K562 (cell line): ENCODE measurements around the gene RNF144A. TPM values are rescaled to one million over a fixed set of nuclear protein-coding genes. Genes with fewer than 3 reads are reported as not detected.

Experiments
- AFF4 ChIP-seq: sonication (generic); formaldehyde crosslinking; IDR thresholded peaks from 2 replicates; pipeline ENCODE4 v1.8.0; 2023; ENCODE audit warnings: mild to moderate bottlenecking, missing genetic modification reagents
- CBX3 ChIP-seq, 2 experiments: IDR thresholded peaks; 1 replicate in 1 of 2; 2 replicates in 1 of 2; pipeline ENCODE4 v1.6.1; 2012; ENCODE audit warnings: inconsistent platforms in 2 of 2, low read length in 2 of 2, borderline replicate concordance in 1 of 2, control low read depth in 1 of 2
- HDAC8 ChIP-seq: fragments of 450-650 bp; IDR thresholded peaks from 2 replicates; pipeline ENCODE4 v1.6.1; 2016; ENCODE audit warnings: mild to moderate bottlenecking, missing genetic modification characterization, moderate library complexity, missing compliant biosample characterization
- MXI1 ChIP-seq: IDR thresholded peaks from 2 replicates; pipeline ENCODE4 v1.6.1; 2011; ENCODE audit warnings: low read depth, mild to moderate bottlenecking, improper control_type of control experiment, low read length
- POLR2AphosphoS5 ChIP-seq: IDR thresholded peaks from 2 replicates; pipeline ENCODE4 v1.6.1; 2011; ENCODE audit warnings: mild to moderate bottlenecking, low read depth, low read length, moderate library complexity; ENCODE audit not compliant: control insufficient read depth, insufficient read depth
- PRMT5 ChIP-seq: sonication (generic); formaldehyde crosslinking; IDR thresholded peaks from 2 replicates; pipeline ENCODE4 v1.5.0; 2020; ENCODE audit warnings: missing genetic modification reagents
- RBM14 ChIP-seq: fragments of 200-400 bp; formaldehyde crosslinking; IDR thresholded peaks from 2 replicates; pipeline ENCODE4 v1.6.1; 2018; ENCODE audit warnings: low read depth, mild to moderate bottlenecking, low read length, moderate library complexity, borderline replicate concordance; ENCODE audit not compliant: insufficient read depth
- SAP30 ChIP-seq: fragments of 200-600 bp; sonication (generic); IDR thresholded peaks from 2 replicates; pipeline ENCODE4 v1.6.1; 2012; ENCODE audit warnings: borderline replicate concordance, low read depth, mild to moderate bottlenecking, moderate library complexity, low read length, control low read depth, inconsistent platforms; ENCODE audit not compliant: insufficient read depth, poor library complexity, severe bottlenecking
- SMARCA4 ChIP-seq: fragments of 450-650 bp; IDR thresholded peaks from 2 replicates; pipeline ENCODE4 v1.6.1; 2016
- STAT5B ChIP-seq: fragments of 250-450 bp; sonication (Bioruptor Pico); IDR thresholded peaks from 2 replicates; pipeline ENCODE4 v1.8.0; 2021; ENCODE audit warnings: mild to moderate bottlenecking, inconsistent platforms
- ZNF217 ChIP-seq: sonication (generic); formaldehyde crosslinking; IDR thresholded peaks from 2 replicates; pipeline ENCODE4 v1.8.0; 2022; ENCODE audit warnings: mild to moderate bottlenecking, missing genetic modification reagents
- ZNF277 ChIP-seq: fragments of 250-450 bp; sonication (Bioruptor Pico); IDR thresholded peaks from 2 replicates; pipeline ENCODE4 v1.8.0; 2022; ENCODE audit warnings: inconsistent platforms, mild to moderate bottlenecking, moderate library complexity, borderline replicate concordance
- ZNF408 ChIP-seq: fragments of 250-450 bp; sonication (Bioruptor Pico); IDR thresholded peaks from 2 replicates; pipeline ENCODE4 v1.4.0; 2020; ENCODE audit warnings: low read depth, mild to moderate bottlenecking, moderate library complexity
- ZNF551 ChIP-seq: fragments of 250-450 bp; sonication (Bioruptor Pico); IDR thresholded peaks from 2 replicates; pipeline ENCODE4 v1.5.0; 2021; ENCODE audit warnings: mild to moderate bottlenecking, moderate library complexity
- polyA plus RNA-seq, 8 experiments: library from polyadenylated mRNA; depleted of rRNA in 4 of 8; stranded (reverse) in 5 of 8; unstranded in 3 of 8; fragments of >200 nt; fragmentation: Nextera tagmentation in 2 of 8; fragmentation: Illumina TruSeq in 1 of 8; extraction: Ambion mirVana in 2 of 8; extraction: Trizol in 1 of 8; gene quantifications; 2 replicates each; pipeline versions ENCODE4 v1.2.1 to v1.2.3, GENCODE V29; 2011 to 2014; ENCODE audit warnings: inconsistent platforms in 1 of 8, missing spikeins in 1 of 8
- total RNA-seq, 7 experiments: library from RNA; depleted of rRNA in 6 of 7; stranded (reverse); fragments of >200 nt in 6 of 7; fragmentation: Illumina TruSeq in 2 of 7; extraction: Trizol in 2 of 7; gene quantifications; 2 replicates each; pipeline versions ENCODE4 v1.2.1 to v1.2.3, GENCODE V29; 2011 to 2021; ENCODE audit warnings: low replicate concordance in 1 of 7
- TF ChIP-seq, protein P1 (sequence below), 2 experiments: fragments of 450-650 bp in 1 of 2; sonication (generic) in 1 of 2; formaldehyde crosslinking in 1 of 2; IDR thresholded peaks in 1 of 2; conservative IDR thresholded peaks in 1 of 2; 2 replicates each; pipeline versions ENCODE4 v1.6.1 to v1.8.1; 2016 to 2023; ENCODE audit warnings: mild to moderate bottlenecking in 2 of 2, moderate library complexity in 2 of 2, inconsistent platforms in 1 of 2, missing genetic modification reagents in 1 of 2
- TF ChIP-seq, protein P2 (sequence below), 2 experiments: fragments of 150-350 bp in 1 of 2; IDR thresholded peaks; 2 replicates each; pipeline ENCODE4 v1.6.1; 2012 to 2016; ENCODE audit warnings: low read depth in 2 of 2, low read length in 2 of 2, mild to moderate bottlenecking in 1 of 2, moderate library complexity in 1 of 2

Gene RNF144A
- total and polyA plus RNA-seq, 9 of the 15 experiments (the other 6 are each of a cell fraction or from before 2014, with no cell fraction given), result 0.96 to 11.3 (median 6.2) TPM

DNA sequence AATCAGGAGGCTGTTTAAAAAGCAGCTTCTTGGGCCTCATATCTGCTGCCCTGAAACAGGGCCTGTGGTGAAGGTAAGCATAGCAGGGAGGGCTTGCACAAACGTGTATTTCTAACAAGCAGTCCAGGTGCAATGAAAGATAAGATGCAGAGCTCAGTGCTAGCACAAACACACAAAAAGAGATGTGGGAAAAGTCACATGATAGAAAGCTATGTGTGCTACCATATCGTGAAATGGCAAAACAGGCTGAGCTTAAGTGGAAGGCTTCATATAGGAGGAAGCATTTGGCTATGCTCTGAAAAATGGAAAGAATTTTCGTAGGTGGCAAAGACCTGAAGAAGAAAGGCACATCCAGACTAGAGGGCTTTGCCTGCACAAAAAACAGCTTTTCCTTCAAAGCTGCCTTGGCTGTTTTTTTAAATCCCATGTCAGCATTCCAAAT, 29.4 kb upstream of the RNF144A start (continued):
- TF ChIP-seq RBM14, result no peak
- no peak for TF ChIP-seq AFF4 (CRISPR knock-in tag)
- no peak for TF ChIP-seq ZNF551 (CRISPR knock-in tag)
- no peak for TF ChIP-seq ZNF277
- TF ChIP-seq, protein P1, sequence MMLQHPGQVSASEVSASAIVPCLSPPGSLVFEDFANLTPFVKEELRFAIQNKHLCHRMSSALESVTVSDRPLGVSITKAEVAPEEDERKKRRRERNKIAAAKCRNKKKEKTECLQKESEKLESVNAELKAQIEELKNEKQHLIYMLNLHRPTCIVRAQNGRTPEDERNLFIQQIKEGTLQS (IDR thresholded peaks at IDR 0.05), result no peak
- TF ChIP-seq, protein P1 (CRISPR knock-in tag; conservative IDR thresholded peaks at IDR 0.05), result 0 out of 2 replicates have a peak, but pooled peaks have one; percentile 54
- no peak for TF ChIP-seq HDAC8 (tag)
- no peak for TF ChIP-seq SAP30
- TF ChIP-seq ZNF217 (CRISPR knock-in tag), result no peak
- TF ChIP-seq STAT5B, result no peak
- TF ChIP-seq, protein P2, sequence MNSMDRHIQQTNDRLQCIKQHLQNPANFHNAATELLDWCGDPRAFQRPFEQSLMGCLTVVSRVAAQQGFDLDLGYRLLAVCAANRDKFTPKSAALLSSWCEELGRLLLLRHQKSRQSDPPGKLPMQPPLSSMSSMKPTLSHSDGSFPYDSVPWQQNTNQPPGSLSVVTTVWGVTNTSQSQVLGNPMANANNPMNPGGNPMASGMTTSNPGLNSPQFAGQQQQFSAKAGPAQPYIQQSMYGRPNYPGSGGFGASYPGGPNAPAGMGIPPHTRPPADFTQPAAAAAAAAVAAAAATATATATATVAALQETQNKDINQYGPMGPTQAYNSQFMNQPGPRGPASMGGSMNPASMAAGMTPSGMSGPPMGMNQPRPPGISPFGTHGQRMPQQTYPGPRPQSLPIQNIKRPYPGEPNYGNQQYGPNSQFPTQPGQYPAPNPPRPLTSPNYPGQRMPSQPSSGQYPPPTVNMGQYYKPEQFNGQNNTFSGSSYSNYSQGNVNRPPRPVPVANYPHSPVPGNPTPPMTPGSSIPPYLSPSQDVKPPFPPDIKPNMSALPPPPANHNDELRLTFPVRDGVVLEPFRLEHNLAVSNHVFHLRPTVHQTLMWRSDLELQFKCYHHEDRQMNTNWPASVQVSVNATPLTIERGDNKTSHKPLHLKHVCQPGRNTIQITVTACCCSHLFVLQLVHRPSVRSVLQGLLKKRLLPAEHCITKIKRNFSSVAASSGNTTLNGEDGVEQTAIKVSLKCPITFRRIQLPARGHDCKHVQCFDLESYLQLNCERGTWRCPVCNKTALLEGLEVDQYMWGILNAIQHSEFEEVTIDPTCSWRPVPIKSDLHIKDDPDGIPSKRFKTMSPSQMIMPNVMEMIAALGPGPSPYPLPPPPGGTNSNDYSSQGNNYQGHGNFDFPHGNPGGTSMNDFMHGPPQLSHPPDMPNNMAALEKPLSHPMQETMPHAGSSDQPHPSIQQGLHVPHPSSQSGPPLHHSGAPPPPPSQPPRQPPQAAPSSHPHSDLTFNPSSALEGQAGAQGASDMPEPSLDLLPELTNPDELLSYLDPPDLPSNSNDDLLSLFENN (IDR thresholded peaks at IDR 0.05; ENCODE audit: low read depth in 2 of 2, low read length in 2 of 2), result peak in 1 of 2 experiments; percentile 82; a peak in 2 of 4 replicates
- TF ChIP-seq ZNF408 (CRISPR knock-in tag), result no peak
- TF ChIP-seq SMARCA4, result peak; percentile 93
- no peak for TF ChIP-seq PRMT5 (CRISPR knock-in tag)
- peak in 1 of 2 experiments; percentile 93; a peak in 1 of 3 replicates for TF ChIP-seq CBX3 (IDR thresholded peaks at IDR 0.05; ENCODE audit: borderline replicate concordance in 1 of 2, low read length in 2 of 2)
- no peak for TF ChIP-seq MXI1
- TF ChIP-seq POLR2AphosphoS5, result peak; percentile 89
